Measurements from ENCODE around the gene RASSF4.

Gene RASSF4
- 155 to 611 (median 243) reads per million in 17 experiments for total RNA-seq

DNA sequence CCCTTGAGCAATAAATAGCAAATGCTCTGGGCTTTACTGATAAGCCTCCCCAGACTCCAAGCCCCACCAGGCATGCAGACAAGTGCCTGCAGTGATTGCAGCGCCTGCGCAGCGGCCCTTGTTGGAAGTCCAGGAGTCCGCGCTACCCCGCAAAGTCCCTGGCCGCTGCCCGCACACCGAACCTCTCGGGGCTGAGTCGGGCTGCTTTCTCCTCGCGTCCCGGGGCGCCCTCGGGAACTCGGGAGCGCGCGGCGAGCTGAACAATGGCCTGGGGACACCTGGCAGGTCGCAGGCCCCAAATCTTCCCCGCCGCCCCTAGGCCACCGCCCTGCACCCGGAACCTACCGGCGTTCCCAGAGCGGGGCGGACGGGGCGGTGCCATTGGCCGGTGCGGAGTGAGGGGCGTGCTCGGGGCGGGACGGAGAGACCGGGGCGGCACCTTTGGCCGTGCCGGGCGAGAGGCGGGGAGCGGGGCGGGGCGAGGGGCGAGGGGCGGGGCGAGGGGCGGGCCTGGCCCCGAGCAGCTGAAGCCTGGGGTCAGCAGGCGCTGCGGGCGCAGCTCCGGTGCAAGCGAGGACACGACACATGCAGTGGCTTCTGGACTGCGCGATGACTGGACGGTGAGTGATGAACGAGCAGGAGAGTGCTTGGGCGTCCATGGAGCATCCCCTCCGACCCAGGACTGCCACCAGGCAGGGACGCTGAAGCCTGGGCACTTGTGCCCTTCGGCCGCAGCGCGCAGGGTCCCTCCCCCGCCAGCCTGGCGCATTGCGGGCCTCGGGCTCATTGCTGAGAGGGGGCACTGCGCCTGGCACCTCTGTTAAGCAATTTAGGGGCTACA is at the start of gene RASSF4:
RASSF4 (plus strand) TSS at position 556 of the 841 bp plus-strand sequence. CDS start 10,401 bp downstream, outside the sequence.
- peak; percentile 94 to 98 (median 96) for DNase-seq

DNA sequence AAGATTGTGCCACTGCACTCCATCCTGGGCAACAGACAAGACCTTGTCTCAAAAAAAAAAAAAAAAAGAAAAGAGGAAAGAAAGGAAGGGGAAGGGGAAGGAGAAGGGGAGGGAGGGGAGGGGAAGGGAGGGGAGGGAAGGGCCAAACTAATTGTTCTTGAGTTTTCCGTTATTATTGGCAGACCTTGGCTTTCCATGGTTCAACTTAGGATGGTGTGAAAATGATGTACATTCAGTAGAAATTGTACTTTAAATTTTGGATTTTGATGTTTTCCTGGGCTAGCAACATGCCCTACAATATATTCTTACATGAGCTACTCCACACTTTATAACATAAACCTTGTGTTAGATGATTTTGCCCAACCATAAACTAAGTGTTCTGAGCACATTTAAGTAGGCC is 49.7 kb upstream of the RASSF4 start:
- no peak for DNase-seq

DNA sequence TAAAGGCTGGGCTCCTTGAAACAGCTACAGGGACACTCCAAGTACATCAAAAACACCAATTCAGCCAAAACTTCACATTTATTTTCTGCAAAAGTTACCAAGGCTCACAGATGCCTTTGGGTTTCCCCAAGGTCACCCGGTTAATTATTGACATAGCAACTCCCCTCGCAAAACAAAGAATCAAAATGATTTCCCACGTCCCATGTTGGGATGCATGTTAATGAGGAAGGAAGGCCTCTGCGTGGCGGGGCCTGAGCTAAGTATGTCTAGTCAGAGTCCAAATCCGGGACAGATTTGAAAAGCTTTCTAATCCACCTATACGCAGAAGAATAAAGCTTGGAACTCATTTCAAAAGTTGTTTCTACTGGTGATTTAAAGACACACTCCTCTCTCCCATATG is 49.0 kb upstream of the RASSF4 start:
- no peak for DNase-seq

DNA sequence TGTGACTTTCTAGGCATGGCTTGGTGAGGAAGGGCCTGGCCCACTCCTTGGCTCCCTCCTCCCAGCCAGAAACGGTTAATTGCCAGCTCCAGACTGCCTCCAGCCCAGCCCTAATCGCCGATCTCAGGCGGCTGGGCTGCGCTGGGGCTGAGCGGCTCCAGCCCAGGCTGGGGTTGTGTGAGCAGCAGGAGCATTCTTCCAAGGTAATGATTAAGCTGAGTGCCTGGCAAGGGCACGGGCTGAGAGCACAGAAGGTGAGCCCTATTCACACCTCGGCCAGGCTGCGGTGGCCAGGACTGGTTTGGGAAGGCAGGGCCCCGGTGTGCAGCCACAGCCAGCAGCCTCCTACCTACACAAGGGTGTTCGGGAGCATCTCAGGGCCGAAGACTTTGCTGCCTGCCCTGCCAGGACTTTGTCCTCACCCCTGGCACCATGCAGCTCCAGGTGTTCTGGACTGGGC is 48.5 kb upstream of the RASSF4 start, which contains the start of gene TMEM72:
TMEM72 (plus strand) TSS at position 257 of the 460 bp plus-strand sequence; CDS start at position 433, 176 bp downstream.
- no peak for DNase-seq

DNA sequence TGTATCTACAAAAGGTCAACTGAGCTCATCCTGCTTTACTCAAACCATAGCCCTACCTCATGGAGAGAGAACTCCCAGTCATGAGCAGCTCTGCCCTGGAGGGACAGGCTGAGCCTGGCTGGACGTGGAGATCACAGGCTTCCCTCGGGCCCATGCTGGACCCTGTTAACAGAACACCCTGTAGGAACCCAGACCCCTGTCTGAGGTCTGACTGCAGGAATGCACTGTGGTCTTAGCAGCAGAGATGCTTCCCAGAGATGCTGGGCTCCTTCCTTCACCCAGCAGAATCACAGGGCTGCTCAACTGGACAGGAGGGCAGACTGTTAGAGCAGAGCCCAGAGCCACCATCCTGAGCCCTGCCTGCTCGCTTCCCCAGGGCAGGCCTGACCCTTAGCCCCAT is 47.7 kb upstream of the RASSF4 start:
- no peak for DNase-seq

GRCh38 chr10:44913350-44914081 is 46.1 kb upstream of the RASSF4 start:
- peak; percentile 31 to 71 (median 58) for DNase-seq

- no peak for DNase-seq
Measured at GRCh38 chr10:44914891-44915290, 44.7 kb upstream of the RASSF4 start.

DNA sequence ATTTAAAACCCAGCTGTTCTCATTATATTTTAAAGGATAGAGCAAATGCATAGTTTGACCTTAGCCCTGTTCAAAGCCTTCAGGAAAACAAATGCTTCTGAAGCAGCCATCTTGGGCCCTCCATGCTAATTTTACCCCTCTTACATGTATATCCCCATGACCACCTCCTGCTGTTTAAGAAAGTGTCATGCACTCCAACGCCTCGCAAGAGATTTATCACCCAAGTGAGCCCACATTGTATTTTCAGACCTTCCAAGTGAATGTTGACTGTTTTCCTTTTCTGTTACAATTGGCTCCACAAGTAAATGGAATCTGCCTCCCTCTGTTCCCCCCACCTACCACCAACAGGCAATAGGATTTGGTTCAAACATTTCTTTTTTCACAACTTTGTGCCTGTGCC is 43.2 kb upstream of the RASSF4 start:
- DNase-seq, result no peak

GRCh38 chr10:44917848-44918247 is 41.8 kb upstream of the RASSF4 start:
- DNase-seq, result no peak

- no peak for DNase-seq
Measured at GRCh38 chr10:44920252-44920651, 39.4 kb upstream of the RASSF4 start.

DNA sequence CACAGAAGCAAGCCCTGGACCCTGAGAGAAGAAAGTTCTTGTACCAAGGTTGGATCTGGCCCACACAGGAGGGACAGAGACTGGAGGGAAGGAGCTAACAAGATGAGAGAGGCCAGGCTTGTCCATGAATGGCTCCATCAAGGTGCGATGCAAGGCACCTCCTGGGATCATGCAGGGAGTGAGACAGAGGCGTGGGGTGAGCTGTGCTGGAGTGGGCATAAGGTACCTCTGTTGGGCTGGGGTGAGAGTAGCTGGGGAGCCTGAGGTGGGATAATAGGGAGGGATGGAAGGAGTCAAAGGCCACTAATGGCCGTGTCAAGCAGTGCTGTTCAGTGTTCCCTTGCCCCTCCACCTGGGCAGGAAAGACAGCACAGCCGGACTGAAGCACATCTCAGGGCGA is 38.5 kb upstream of the RASSF4 start:
- DNase-seq, result no peak

DNA sequence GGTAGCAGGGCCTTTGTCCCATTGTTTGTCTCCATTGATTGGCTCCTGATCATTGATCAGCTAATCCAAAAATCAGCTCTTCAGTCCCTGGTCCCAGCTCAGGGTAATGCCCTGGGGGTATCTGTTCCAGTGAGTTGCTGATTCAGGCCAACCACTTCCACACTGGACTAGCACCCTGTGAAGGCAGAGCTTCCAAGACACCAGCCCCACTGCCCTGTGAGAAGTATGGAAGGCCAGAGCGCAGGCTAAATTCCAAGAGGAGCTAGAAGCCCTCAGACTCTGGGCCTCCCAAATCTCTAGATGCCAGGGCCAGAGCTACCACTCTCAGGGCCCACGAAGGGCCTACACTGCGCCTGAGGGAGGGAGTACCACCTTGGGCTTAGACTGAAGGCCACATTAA is 38.1 kb upstream of the RASSF4 start:
- no peak for DNase-seq

DNA sequence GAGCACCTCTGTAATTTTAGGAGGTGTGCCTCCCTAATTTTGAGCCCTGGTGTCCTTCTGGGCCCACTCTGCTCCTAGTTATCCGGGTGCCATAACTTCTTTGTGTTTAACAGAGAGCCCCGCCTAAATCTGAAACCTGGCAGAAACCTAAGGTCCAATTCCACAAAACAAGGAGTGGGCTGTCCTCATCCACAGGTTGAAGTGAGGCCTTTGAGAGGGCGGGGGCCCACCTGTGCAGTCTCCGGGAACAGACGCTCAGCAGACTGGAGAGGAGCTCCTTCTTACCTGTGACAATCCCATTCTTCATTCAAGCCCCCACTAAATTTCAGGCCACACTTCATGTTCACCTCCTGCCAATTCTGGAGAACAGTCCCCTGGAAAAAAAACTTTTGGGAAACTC is 37.6 kb upstream of the RASSF4 start:
- no peak for DNase-seq

GRCh38 chr10:44922796-44923545 is 36.6 kb upstream of the RASSF4 start:
- DNase-seq, result no peak

DNA sequence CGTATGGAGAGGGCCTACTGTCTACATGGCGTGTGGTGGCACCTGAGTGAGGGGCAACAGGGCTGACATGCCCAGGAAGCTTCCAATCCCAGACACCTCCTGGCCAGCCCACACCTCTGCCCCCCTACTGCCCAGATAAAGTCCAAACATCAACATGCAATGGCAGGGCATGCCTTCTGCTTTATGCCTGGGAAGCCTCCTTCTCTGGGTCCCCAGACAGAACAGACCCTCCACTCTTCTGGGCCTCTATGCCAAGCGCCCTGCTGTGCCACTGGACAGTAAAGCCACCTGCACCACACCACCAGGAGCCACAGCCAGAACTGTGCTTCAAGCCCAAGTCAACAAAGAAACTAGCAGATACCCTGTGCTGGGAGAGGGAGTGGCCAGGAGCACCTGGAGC is 36.0 kb upstream of the RASSF4 start:
- no peak for DNase-seq

DNA sequence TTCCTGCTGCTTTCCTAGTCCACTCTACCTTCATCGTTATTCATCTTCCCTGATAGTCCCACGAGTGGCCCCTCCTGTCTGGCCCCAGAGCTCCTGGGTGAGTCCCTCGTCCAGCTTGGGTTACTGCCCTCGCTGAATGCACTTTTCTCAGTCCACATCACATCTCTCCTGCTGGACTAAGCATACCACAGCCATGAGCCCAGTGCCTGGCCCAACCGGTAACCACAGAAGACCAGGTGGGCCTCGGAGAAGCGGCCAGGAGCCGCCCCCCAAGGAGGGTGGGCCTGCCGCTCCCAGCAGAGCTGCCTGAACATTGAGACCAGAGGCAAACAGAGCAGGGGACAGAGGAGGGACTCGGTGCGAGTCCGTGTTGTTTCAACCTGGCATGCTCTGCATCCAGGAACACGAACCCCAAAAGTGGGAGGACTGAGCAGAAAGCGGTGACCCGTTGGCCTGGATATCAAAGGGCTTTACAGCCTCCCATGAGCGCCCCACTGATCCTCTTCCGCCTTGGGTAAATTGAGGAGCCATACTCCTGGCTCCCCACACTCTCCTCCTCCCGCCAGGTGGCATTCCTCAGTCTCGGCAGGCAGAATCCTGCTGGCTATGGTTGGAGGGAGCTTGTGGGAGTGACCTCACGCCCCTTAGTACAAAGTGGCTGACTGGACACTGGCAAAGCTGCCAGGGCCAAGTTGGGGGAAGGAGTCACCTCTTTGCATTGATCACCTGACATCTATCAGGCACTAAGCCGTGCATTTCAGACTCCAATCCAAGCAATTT is 35.2 kb upstream of the RASSF4 start:
- no peak for DNase-seq

GRCh38 chr10:44925224-44925623 is 34.4 kb upstream of the RASSF4 start:
- DNase-seq, result peak; percentile 53 to 78 (median 76)

GRCh38 chr10:44925811-44926750 is 33.5 kb upstream of the RASSF4 start:
- DNase-seq, result no peak

DNA sequence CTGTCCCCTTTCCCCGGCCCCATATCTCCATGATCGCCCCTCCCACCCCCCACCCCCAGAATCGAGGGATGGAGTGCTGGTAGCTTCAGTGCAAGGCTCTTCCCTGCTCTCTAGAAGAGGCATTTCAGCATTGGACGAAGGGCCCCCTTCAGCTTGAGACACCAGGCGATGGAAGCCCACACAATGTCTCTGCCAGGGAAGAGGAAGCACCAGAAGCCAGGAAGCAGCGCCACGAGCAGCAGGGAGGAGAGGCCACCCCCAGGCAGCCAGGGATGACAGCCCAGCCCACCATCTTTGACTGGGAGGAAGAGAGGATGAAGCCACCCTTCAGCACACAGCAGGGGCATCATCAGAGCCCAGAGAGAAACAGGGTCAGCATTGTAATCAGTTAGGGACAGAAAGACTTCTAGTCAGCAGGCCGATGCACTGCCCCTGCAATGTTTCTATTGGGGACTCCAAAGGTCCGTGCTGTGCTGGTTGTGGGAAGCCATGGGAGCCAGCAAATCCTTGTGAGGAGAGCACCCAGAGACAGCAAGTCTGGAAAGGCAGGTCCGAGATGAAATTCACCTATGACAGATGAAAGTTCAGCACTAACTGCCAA is 32.8 kb upstream of the RASSF4 start:
- DNase-seq, result peak in 3 of 4 experiments; percentile 54 to 73 (median 62)

DNA sequence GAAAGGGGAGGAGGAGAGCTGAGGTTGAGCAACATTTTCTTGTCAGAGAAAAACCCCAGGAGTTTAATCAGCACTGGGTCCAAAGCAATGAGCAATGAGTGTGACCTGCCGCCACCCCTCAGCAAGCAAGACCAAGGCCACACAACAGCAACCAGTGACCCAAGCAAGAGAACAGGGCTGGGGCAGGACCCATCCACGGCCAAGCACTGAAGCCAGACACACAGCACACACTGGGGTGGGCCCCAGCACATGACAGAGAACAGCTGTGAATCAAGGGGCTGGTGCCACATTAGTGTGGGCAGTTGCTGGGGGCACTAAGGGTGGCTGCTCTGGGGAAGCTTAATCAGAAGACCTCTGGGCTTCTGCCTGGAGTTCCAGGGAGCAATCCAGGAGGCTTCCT is 32.2 kb upstream of the RASSF4 start:
- peak in 3 of 4 experiments; percentile 46 to 54 (median 54) for DNase-seq
